Activated T-cell treated with anti-CD3 and anti-CD28 coated beads for 4 hours (primary cell): Measurements from ENCODE around the gene SECTM1.
A peak's percentile ranks its signal among the peaks of the same experiment; 100 is the strongest.

ENCODE experiments used
- DNase-seq: peaks from one replicate; pipeline ENCODE4 v3.0.0-alpha.2; 2020

SECTM1 gene

DNA sequence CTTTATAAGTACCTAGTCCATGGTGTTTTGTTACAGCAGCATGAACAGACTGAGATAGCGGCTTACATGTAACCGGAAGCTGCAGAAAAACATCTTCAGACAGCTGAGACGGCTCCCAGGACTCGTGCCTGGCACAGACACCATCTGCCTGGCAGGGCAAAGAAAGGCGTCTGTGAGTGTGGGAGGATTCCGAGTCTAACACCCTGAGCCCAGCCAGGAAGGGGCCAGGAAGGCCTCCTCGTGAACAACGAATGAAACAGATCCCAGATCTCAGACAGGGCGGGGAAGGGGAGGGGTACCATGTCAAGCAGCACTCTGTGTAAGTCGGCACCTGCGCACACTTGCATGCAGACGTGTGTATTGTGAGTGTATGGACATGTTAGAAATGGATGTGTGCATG, 55.7 kb downstream of the SECTM1 start:
- no peak for DNase-seq

DNA sequence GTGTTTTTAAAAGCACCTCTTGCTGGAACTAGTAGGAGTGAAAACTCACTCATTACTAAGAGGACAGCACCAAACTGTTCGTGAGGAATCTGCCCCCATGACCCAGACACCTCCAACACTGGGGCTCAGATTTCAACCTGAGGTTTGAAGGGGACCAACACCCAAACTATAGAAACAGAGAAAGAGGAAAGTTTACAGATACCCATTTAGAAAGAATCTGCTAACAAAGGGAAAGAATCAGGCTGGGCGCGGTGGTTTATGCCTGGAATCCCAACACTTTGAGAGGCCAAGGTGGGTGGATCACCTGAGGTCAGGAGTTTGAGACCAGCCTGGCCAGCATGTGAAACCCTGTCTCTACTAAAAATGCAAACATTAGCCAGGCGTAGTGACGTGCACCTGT, 56.6 kb downstream of the SECTM1 start:
- DNase-seq, result no peak

DNA sequence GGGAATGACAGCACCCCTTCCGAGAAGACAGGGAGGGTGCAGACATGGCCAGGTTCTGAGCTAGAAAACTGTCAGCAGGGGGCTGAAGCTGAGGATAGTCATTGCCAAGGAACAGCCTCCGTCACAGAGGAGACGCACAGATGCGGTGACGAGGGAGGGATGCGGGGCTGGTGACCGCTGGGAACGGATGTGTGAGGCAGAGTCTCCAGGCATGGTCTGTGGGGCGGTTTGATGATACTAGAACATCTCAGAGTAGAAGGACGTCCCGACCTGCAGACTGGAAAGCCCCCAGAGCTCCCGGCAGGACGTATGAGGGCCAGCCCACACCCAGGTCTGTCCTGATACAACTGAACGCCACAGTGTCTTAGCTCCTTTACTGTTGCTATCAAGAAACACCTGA, 58.2 kb downstream of the SECTM1 start:
- DNase-seq, result no peak

DNA sequence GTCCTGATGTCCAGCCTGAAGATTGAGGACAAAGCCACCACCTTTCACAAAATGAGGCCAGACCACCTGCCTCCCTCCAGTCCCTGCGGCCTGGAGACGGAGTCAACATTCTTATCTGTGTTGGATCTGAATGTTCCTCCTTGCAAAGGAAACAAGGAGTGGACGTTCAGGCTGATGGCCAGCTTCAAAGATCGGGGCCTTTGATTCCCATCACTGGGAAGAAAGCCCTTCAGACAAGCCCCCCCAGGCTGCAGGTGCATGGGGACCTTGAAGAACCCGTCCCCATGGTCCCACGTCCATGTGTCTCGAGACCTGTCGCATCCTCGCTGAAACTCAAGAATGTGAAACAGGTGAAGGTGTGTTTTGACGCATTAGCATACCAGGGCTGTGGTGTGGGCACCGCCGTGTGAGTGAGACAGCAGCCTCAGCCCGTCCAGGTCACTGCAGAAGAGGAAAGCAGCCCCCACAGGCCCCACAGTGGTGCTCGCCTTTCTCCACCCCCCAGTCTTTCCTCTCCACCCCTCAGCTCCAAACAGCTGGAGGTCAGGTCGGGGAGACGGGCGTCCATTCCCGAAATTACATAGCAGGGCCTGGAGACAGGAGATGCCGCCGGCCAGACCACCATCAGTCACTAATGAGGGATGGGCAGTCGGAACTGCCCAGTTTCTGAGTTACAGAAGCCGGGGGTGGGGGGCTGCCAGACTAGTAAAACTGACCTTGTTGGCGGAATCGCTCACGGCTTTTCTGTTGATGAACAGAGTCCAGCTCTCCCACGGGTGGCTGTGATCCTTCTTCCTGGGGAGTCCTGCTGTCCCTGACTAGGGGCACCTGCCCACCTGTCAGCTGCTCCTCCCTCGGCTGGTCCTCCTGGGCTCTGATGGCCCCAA, 59.2 kb downstream of the SECTM1 start:
- no peak for DNase-seq

DNA sequence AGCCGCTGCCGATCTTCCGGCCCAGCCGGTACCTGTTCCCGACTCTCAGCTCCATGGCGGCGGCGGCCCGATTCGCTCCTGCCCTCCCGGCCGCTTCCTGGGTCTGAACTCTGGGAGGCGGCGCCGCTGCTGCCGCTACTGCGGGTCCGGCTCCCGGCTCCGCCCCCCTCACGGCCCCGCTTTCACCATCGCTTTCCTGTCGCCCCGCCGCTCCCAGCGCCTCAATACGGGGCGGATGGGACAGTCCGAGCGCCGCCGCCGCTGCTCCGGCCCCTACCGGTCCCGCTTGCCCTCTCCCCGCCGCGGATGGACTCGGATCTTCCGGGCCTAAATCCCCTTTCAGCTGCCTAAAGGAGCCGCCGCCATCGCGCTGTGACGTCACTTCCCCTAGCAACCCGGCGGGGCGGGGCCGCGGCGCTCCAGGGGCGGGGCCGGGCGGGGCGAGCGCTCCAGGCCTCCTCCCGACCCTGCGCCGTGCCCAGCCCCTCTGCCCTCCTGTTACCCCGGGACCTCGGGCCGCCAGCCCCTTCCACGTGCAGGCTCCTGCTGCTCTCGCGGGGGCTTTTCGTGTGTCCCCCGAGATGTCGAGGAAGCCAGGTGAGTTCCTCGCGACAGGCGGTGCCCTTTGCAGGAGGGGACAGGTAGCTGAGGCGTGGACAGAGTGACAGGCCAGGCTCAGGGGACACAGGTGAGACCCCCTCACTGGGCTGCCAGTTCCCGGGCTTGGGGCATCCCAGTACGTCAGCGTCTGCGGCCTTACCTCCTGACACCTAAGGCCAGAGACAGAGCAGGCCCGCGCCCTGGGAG, 60.0 kb downstream of the SECTM1 start, which contains the start of gene CSNK1D:
CSNK1D (minus strand) TSS at position 374 of the 807 bp plus-strand sequence; CDS start at position 55, 319 bp downstream.
- peak; percentile 91 for DNase-seq

DNA sequence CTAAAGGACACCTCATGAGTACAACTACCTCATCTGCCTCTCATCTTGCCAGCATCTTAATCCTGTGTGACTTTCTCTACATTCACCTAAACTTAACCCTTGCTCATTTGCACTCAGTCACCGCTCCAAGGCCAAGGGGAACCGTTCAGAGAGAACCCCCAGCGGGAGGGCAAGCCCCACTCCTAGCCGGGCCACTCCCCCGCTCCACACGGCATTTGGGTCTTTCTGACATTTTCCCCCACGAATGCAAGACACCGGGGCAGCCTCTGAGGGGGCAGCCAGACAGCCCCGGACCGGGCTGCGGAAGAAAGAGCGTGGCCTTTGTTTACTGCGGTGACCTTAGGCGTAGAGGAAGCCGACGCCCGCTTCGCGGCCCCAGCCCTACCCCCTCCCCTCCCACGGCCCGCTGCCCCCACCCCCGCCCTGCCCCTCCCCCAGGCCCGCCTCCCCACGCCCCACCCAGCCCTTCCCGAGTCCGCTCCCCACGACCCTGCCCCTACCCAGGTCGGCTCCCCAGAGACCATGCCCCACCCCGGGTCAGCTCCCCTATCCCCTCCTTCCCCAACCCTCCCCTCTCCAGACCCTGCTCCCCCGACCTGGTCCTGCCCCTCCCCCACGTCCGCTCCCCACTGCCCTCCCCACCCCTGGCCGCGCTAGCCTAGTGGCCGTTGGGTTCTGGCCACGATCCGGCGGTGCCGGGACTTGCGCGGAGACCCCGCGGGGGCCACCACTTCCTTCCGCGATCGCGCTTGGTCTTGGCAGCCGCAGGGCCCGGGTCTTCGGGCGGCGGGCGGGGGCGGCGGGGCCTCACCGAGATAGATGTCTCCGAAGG, 60.9 kb downstream of the SECTM1 start:
- peak; percentile 11 for DNase-seq

DNA sequence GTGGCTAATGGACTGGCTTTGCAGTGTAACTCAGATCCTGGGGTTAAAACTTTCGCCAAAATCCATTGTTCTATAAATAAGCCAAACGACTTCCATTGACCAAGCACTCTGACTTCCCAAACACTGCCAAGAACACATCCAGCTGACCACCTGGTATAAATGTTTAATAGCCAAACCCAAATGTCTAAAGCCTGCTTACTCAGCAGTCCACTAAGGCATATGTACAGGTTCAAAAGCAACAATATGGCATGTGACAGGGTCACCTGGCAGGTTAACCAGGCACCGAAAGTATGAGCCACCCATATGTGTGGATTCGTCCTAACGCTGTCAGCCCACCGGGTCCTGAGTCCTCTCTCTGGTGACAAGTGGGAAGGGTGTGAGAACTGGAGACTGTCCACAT, 62.2 kb downstream of the SECTM1 start:
- no peak for DNase-seq
